Esophagus squamous epithelium (tissue), 5 donors: Measurements from ENCODE around the gene DUS1L. TPM values are rescaled to one million over a fixed set of nuclear protein-coding genes. Genes with fewer than 3 reads are reported as not detected.
A peak's percentile ranks its signal among the peaks of the same experiment; 100 is the strongest.

Experiments used
- DNase-seq: peaks from one replicate; lab custom pipeline; 2025; lab: John Stamatoyannopoulos, UW
- H3K27ac ChIP-seq, 4 donors: fragments of 200-600 bp; sonication (generic); one replicate each; pipeline ENCODE4 v1.5.1; 2016 to 2019; ENCODE audit warnings: mild to moderate bottlenecking in 1 of 4
- H3K27me3 ChIP-seq, 4 donors: fragments of 200-600 bp; sonication (generic); 1 replicate in 3 of 4; 2 replicates in 1 of 4; pipeline versions ENCODE4 v1.5.1 to v1.6.0; 2017 to 2021; ENCODE audit warnings: antibody characterized with exemption in 1 of 4
- H3K36me3 ChIP-seq, 3 donors: fragments of 200-600 bp; sonication (generic); one replicate each; pipeline ENCODE4 v1.5.1; 2016 to 2019
- H3K4me1 ChIP-seq, 3 donors: fragments of 200-600 bp; sonication (generic); one replicate each; pipeline ENCODE4 v1.5.1; 2017 to 2019
- H3K4me3 ChIP-seq, 4 donors: fragments of 200-600 bp; sonication (generic); 1 replicate in 3 of 4; 2 replicates in 1 of 4; pipeline ENCODE4 v1.5.1; 2016 to 2019; ENCODE audit warnings: mild to moderate bottlenecking in 2 of 4, moderate library complexity in 1 of 4
- H3K9me3 ChIP-seq, 3 donors: fragments of 200-600 bp; sonication (generic); one replicate each; pipeline ENCODE4 v1.5.1; 2016 to 2019
- CTCF ChIP-seq, 6 experiments: fragments of 450-650 bp in 4 of 6; fragments of 200-600 bp in 2 of 6; sonication (generic) in 2 of 6; IDR thresholded peaks; one replicate each; pipeline ENCODE4 v1.5.1; 2016 to 2019; ENCODE audit warnings: antibody characterized with exemption in 6 of 6, mild to moderate bottlenecking in 4 of 6, moderate library complexity in 4 of 6
- POLR2A ChIP-seq, 4 donors: fragments of 450-650 bp; IDR thresholded peaks; one replicate each; pipeline ENCODE4 v1.6.1; 2017; ENCODE audit warnings: antibody characterized with exemption in 4 of 4, mild to moderate bottlenecking in 4 of 4, moderate library complexity in 3 of 4
- WGBS, 2 donors: methylation state at CpG; one replicate each; pipeline ENCODE4 v1.1.5; 2018; 5-methylcytosine and 5-hydroxymethylcytosine counted together
- intact Hi-C: fragments of 100-400 bp; cut with DNase I; formaldehyde crosslinking; loops from one replicate; pipeline ENCODE4 v1.15.0; 2022
- total RNA-seq, 4 donors: library from RNA; depleted of rRNA; stranded (reverse); fragments of >200 nt; gene quantifications; one replicate each; pipeline ENCODE4 v1.1.0, GENCODE V29; 2016
- donor health status: DM: yes; HTN: yes; CAD: no.

DUS1L gene
- total RNA-seq, 4 donors from 2014 or later, result 53.3 to 125 (median 105) TPM

GRCh38 chr17:82012261-82012639 lies 53.4 kb downstream of the DUS1L start:
- no peaks in the 10 kb centered on the region for H3K9me3 ChIP-seq
- TF ChIP-seq CTCF (IDR thresholded peaks at IDR 0.05) (no peak), POLR2A (IDR thresholded peaks at IDR 0.05) (no peak)
- 85% methylated on average over 4 of the region's 20 CpGs; no CpG with 5 or more reads in 1 of the 2 donors for WGBS, 2 donors
- peak overlapping the region in 2 of 4 donors; percentile 34 to 61 for H3K27ac ChIP-seq
- no peaks in the 10 kb centered on the region for H3K27me3 ChIP-seq
- no peak for DNase-seq
- no peak overlapping the region for H3K4me3 ChIP-seq
- peaks cover 0 to 36% (median 0%) of the 10 kb centered on the region in 3 donors for H3K36me3 ChIP-seq
- peaks cover 6 to 35% (median 9%) of the 10 kb centered on the region in 3 donors for H3K4me1 ChIP-seq
- intact Hi-C loops, result no loop called here

GRCh38 chr17:82011617-82012187 lies 53.9 kb downstream of the DUS1L start:
- intact Hi-C loops, result no loop called here
- WGBS, 2 donors, result 81% methylated on average over 3 of the region's 19 CpGs; no CpG with 5 or more reads in 1 of the 2 donors
- Histone ChIP-seq H3K27ac (no peak overlapping the region), H3K4me3 (no peak overlapping the region), H3K4me1 (peaks cover 7 to 37% (median 9%) of the 10 kb centered on the region in 3 donors), H3K27me3 (no peaks in the 10 kb centered on the region), H3K9me3 (no peaks in the 10 kb centered on the region), H3K36me3 (peaks cover 0 to 35% (median 0%) of the 10 kb centered on the region in 3 donors)
- no peak for DNase-seq
- TF ChIP-seq POLR2A (IDR thresholded peaks at IDR 0.05) (no peak), CTCF (IDR thresholded peaks at IDR 0.05) (no peak)

GRCh38 chr17:82010575-82011525 lies 54.8 kb downstream of the DUS1L start:
- TF ChIP-seq CTCF (IDR thresholded peaks at IDR 0.05) (no peak), POLR2A (IDR thresholded peaks at IDR 0.05) (no peak)
- WGBS, 2 donors, result 87 to 91% methylated on average over 4 to 15 of the region's 39 CpGs
- H3K36me3 ChIP-seq, result peaks cover 0 to 35% (median 0%) of the 10 kb centered on the region in 3 donors
- H3K4me1 ChIP-seq, result peaks cover 9 to 45% (median 16%) of the 10 kb centered on the region in 3 donors
- intact Hi-C loops, result no loop called here
- no peak overlapping the region for H3K27ac ChIP-seq
- H3K9me3 ChIP-seq, result no peaks in the 10 kb centered on the region
- H3K27me3 ChIP-seq, result no peaks in the 10 kb centered on the region
- DNase-seq, result no peak
- H3K4me3 ChIP-seq, result no peak overlapping the region

GRCh38 chr17:82009413-82009812 lies 56.2 kb downstream of the DUS1L start:
- Histone ChIP-seq H3K4me1 (peaks cover 5 to 48% (median 16%) of the 10 kb centered on the region in 3 donors), H3K4me3 (no peak overlapping the region), H3K9me3 (no peaks in the 10 kb centered on the region), H3K27me3 (no peaks in the 10 kb centered on the region), H3K27ac (no peak overlapping the region), H3K36me3 (peaks cover 0 to 35% (median 0%) of the 10 kb centered on the region in 3 donors)
- WGBS, 2 donors, result 60 to 80% methylated on average over 1 to 7 of the region's 15 CpGs
- no peak for TF ChIP-seq POLR2A (IDR thresholded peaks at IDR 0.05)
- TF ChIP-seq CTCF (IDR thresholded peaks at IDR 0.05), result no peak
- no peak for DNase-seq
- intact Hi-C loops, result no loop called here
